Progenitor cell of endocrine pancreas (in vitro differentiated cells): Measurements from ENCODE around the gene HMGA1. TPM values are rescaled to one million over a fixed set of nuclear protein-coding genes. Genes with fewer than 3 reads are reported as not detected.

Source experiments
- DNase-seq: peaks from one replicate; pipeline ENCODE4 v3.0.0; 2021; ENCODE audit warnings: low spot score; ENCODE audit not compliant: unreplicated experiment
- H3K27ac Mint-ChIP-seq: 2 replicates; pipeline ENCODE4 v1.8.0; 2021; ENCODE audit warnings: mild to moderate bottlenecking, moderate library complexity, mixed read lengths
- H3K27me3 Mint-ChIP-seq: 2 replicates; pipeline ENCODE4 v1.8.0; 2021; ENCODE audit warnings: mixed read lengths
- H3K36me3 Mint-ChIP-seq: 2 replicates; pipeline ENCODE4 v1.8.0; 2022; ENCODE audit warnings: mixed read lengths; ENCODE audit not compliant: insufficient read depth
- H3K4me1 Mint-ChIP-seq: 2 replicates; pipeline ENCODE4 v1.8.0; 2021; ENCODE audit warnings: low read depth, mixed read lengths
- H3K4me3 Mint-ChIP-seq: 2 replicates; pipeline ENCODE4 v1.8.0; 2021; ENCODE audit warnings: low read depth, mild to moderate bottlenecking, moderate library complexity, mixed read lengths
- H3K9me3 Mint-ChIP-seq: 2 replicates; pipeline ENCODE4 v1.8.0; 2021; ENCODE audit warnings: low read depth, mixed read lengths
- total RNA-seq: library from RNA; stranded (reverse); gene quantifications from 2 replicates; pipeline ENCODE4 v1.2.1, GENCODE V29; 2021
- TF ChIP-seq, protein P1 (sequence below): fragments of 200-600 bp; sonication (generic); IDR thresholded peaks from one replicate; pipeline ENCODE4 v1.5.0; 2021; ENCODE audit warnings: antibody characterized with exemption, mild to moderate bottlenecking; ENCODE audit not compliant: unreplicated experiment

HMGA1 gene
- total RNA-seq, 1 donor from 2014 or later: 769 TPM

- Mint-ChIP-seq H3K36me3 (no peaks in the 10 kb centered on the region), H3K27me3 (no peaks in the 10 kb centered on the region), H3K27ac (no peak overlapping the region), H3K9me3 (no peaks in the 10 kb centered on the region), H3K4me1 (peaks cover 25% of the 10 kb centered on the region), H3K4me3 (no peak overlapping the region)
- TF ChIP-seq, protein P1, sequence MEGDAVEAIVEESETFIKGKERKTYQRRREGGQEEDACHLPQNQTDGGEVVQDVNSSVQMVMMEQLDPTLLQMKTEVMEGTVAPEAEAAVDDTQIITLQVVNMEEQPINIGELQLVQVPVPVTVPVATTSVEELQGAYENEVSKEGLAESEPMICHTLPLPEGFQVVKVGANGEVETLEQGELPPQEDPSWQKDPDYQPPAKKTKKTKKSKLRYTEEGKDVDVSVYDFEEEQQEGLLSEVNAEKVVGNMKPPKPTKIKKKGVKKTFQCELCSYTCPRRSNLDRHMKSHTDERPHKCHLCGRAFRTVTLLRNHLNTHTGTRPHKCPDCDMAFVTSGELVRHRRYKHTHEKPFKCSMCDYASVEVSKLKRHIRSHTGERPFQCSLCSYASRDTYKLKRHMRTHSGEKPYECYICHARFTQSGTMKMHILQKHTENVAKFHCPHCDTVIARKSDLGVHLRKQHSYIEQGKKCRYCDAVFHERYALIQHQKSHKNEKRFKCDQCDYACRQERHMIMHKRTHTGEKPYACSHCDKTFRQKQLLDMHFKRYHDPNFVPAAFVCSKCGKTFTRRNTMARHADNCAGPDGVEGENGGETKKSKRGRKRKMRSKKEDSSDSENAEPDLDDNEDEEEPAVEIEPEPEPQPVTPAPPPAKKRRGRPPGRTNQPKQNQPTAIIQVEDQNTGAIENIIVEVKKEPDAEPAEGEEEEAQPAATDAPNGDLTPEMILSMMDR: no peak
- DNase-seq: no peak
Measured at GRCh38 chr6:34226066-34226465, 10.6 kb upstream of the HMGA1 start.

DNA sequence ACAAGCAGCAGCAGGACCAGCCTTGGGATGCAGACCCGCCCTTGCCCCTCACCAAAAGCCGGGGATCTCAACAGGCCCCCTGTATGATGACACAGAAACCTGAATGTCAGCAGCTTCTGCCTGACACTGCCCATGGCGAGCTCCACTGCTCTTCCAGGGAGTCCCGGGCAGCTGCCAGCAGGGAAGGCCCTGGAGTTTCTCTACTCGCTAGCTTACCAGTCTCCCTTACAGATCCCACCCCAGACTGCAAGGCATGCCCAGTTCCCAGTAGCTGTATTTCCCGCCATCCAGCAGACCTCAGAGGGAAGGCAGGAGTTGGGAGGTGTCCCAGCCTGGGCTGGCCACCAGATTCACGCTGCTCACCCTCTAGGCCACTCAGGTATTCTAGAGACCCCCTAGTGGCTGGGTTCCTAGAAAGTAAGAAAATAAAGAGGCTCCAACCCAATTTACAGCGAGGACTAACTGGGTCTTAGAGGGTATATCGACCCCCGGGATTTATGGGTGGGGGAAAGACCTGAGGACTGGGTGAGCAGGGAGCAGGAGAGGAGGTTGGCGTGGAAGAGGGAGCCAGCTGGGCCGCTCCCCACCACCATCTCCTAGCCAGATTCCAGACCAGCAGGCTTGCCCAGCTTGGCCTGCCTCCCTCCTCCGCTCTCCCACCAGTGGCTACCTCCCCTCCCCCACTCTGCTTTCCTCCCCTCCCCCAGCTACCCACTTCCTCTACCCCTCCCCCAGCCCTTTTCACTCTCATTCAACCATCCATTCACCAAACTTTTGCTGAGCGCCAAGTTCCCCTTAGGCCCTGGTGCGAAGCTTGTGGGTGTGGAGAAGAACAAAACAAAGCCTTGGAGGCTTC, 9.7 kb upstream of the HMGA1 start:
- Mint-ChIP-seq H3K27ac (peak overlapping the region; percentile 77), H3K4me1 (peaks cover 25% of the 10 kb centered on the region), H3K27me3 (no peaks in the 10 kb centered on the region), H3K9me3 (no peaks in the 10 kb centered on the region), H3K4me3 (no peak overlapping the region), H3K36me3 (no peaks in the 10 kb centered on the region)
- TF ChIP-seq, protein P1: peak; percentile 38
- no peak for DNase-seq

DNA sequence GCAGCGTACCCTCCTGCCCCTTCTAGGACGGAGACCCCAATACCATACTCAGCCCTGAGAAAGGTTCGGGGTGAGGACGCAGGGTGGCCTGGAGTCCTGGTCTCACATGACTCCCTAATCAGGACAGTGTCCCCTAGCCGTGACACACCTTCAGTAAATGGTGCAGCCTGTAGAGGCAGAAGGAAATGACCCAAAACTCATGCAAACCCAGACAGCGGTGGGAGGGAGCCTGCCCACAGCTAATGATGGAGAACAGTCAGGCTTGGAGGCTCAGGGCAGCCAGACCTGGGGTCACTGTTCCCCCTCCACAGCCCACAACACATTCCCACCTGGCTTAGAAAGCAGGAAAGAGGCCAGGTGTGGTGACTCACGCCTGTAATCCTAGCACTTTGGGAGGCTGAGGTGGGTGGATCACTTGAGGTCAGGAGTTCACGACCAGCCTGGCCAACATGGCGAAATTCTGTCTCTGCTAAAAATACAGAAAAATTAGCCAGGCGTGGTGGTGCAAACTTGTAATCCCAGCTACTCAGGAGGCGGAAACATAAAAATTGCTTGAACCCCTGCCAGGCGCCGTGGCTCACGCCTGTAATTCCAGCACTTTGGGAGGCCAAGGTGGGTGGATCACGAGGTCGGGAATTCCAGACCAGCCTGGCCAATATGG, 8.8 kb upstream of the HMGA1 start:
- Mint-ChIP-seq H3K36me3 (no peaks in the 10 kb centered on the region), H3K4me1 (peaks cover 27% of the 10 kb centered on the region), H3K27me3 (no peaks in the 10 kb centered on the region), H3K27ac (no peak overlapping the region), H3K9me3 (no peaks in the 10 kb centered on the region), H3K4me3 (no peak overlapping the region)
- TF ChIP-seq, protein P1: no peak
- DNase-seq: no peak

- no peak overlapping the region for H3K4me3 Mint-ChIP-seq
- no peaks in the 10 kb centered on the region for H3K36me3 Mint-ChIP-seq
- H3K27ac Mint-ChIP-seq: peak overlapping the region; percentile 58
- H3K9me3 Mint-ChIP-seq: no peaks in the 10 kb centered on the region
- DNase-seq: no peak
- TF ChIP-seq, protein P1: no peak
- no peaks in the 10 kb centered on the region for H3K27me3 Mint-ChIP-seq
- peaks cover 36% of the 10 kb centered on the region for H3K4me1 Mint-ChIP-seq
Measured at GRCh38 chr6:34229877-34230276, 6.8 kb upstream of the HMGA1 start.

DNA sequence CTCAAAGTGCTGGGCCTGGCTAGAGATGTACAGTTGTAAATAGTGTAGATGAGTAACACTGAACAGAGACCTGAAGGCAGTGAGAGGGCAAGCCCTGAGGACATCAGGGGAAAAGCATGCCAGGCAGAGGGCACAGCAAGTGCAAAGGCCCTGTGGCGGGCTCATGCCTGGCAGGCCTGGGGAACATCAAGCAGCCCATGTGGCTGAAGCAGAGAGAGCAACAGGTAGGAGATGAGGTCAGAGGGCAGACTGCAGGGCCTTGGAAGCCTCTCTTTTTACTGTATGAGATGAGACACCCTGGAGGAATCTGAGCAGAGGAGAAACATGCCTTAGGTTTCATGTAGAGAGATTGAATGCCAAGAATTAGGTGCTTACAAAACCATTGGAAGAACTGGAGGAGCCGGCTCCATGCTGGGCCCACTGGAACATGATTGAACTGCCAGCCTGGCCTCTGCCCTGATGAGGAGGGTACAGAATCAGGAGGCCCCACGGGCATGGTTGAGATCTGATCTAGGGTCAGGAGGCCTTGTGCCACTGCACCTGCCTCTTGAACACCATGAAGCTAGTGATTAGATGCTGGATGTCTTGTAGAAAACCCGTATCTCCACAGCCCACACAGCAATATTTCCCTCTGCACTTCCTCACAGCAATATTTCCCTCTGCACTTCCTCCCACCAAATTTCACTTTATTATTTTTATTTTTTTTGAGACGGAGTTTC, 5.9 kb upstream of the HMGA1 start:
- Mint-ChIP-seq H3K4me1 (peaks cover 36% of the 10 kb centered on the region), H3K4me3 (no peak overlapping the region), H3K36me3 (no peaks in the 10 kb centered on the region), H3K27me3 (no peaks in the 10 kb centered on the region), H3K27ac (peak overlapping the region; percentile 58), H3K9me3 (no peaks in the 10 kb centered on the region)
- TF ChIP-seq, protein P1: no peak
- no peak for DNase-seq
